HCT116 (cell line): ENCODE data around the gene BMX. TPM values are rescaled to one million over a fixed set of nuclear protein-coding genes. Genes with fewer than 3 reads are reported as not detected.

Experiments used
- ATAC-seq: fragments of 200-7000 bp; cut with Tn5 transposase; 2 replicates; pipeline ENCODE4 v1.9.1; 2020; ENCODE audit warnings: mild to moderate bottlenecking, moderate library complexity
- BruUV-seq: library from RNA; stranded (reverse); fragments of 400-500 nt; replicated peaks from 2 replicates; lab custom pipeline; 2021; lab: Mats Ljungman, UMichigan
- CTCF ChIA-PET: fragments of 300-600 bp; sonication (Branson Sonifier 250); formaldehyde crosslinking; loops from one replicate; lab custom pipeline; 2021; ENCODE audit warnings: antibody characterized with exemption; lab: Charles Lee
- POLR2A ChIA-PET: fragments of 300-600, 350-600 bp; sonication (Branson Sonifier 250); formaldehyde crosslinking; loops from one replicate; lab custom pipeline; 2021; ENCODE audit warnings: antibody characterized with exemption; lab: Charles Lee
- RAD21 ChIA-PET, 2 experiments: fragments of 300-600 bp; sonication (Branson Sonifier 250); formaldehyde crosslinking; loops; one replicate each; lab custom pipeline; 2023; ENCODE audit warnings: low total read pairs in 2 of 2; ENCODE audit not compliant: uncharacterized antibody in 2 of 2, unreplicated experiment in 2 of 2, low non-redundant PET in 1 of 2; lab: Charles Lee
- DNase-seq: peaks from one replicate; pipeline ENCODE4 v3.0.0-alpha.2; 2010; ENCODE audit warnings: low read depth, low spot score
- H2AFZ ChIP-seq: fragments of 200-600 bp; shearing (Covaris generic), sonication (generic); 2 replicates; pipeline ENCODE4 v1.6.1; 2017; ENCODE audit warnings: low read depth, mixed run types, mixed read lengths, antibody characterized with exemption, low read length; ENCODE audit not compliant: poor library complexity, severe bottlenecking
- H3K27ac ChIP-seq: 2 replicates; pipeline ENCODE4 v1.5.1; 2012; ENCODE audit warnings: low read depth, low read length
- H3K27me3 ChIP-seq: fragments of 200-600 bp; sonication (generic); 2 replicates; pipeline ENCODE4 v1.6.1; 2016; ENCODE audit warnings: mixed run types, low read length, mixed read lengths; ENCODE audit not compliant: insufficient read depth
- H3K36me3 ChIP-seq, 2 experiments: fragments of 200-500 bp in 1 of 2; fragments of 200-600 bp in 1 of 2; sonication (Bioruptor generic) in 1 of 2; sonication (generic) in 1 of 2; 2 replicates each; pipeline versions ENCODE4 v1.5.1 to v1.6.1; 2014 to 2016; ENCODE audit warnings: low read length in 2 of 2, inconsistent platforms in 1 of 2, mixed read lengths in 1 of 2, mixed run types in 1 of 2; ENCODE audit not compliant: insufficient read depth in 2 of 2, control insufficient read depth in 1 of 2
- H3K4me1 ChIP-seq, 2 experiments: fragments of 200-600 bp in 1 of 2; sonication (generic) in 1 of 2; 2 replicates each; pipeline versions ENCODE4 v1.5.1 to v1.6.1; 2012 to 2017; ENCODE audit warnings: low read length in 2 of 2, inconsistent platforms in 1 of 2, mild to moderate bottlenecking in 1 of 2, mixed read lengths in 1 of 2, mixed run types in 1 of 2, moderate library complexity in 1 of 2; ENCODE audit not compliant: insufficient read depth in 2 of 2, control insufficient read depth in 1 of 2
- H3K4me2 ChIP-seq: fragments of 200-600 bp; sonication (generic); 2 replicates; pipeline ENCODE4 v1.6.1; 2017; ENCODE audit warnings: mixed run types, low read length, mixed read lengths
- H3K4me3 ChIP-seq, 2 experiments: fragments of 200-600 bp in 1 of 2; sonication (generic) in 1 of 2; replicated peaks in 1 of 2; 2 replicates each; pipeline ENCODE4 v1.5.1; 2011 to 2016; ENCODE audit warnings: low read length in 2 of 2, control low read depth in 1 of 2, low read depth in 1 of 2, mild to moderate bottlenecking in 1 of 2, mixed read lengths in 1 of 2, mixed run types in 1 of 2
- H3K79me2 ChIP-seq: fragments of 200-600 bp; sonication (generic); 2 replicates; pipeline ENCODE4 v1.6.1; 2017; ENCODE audit warnings: mild to moderate bottlenecking, mixed run types, low read length, moderate library complexity, mixed read lengths; ENCODE audit not compliant: insufficient read depth
- H3K9ac ChIP-seq: fragments of 200-600 bp; sonication (generic); 2 replicates; pipeline ENCODE4 v1.6.1; 2016; ENCODE audit warnings: low read length, mixed read lengths
- H3K9me2 ChIP-seq: fragments of 200-600 bp; sonication (generic), shearing (Covaris generic); 2 replicates; pipeline ENCODE4 v1.6.1; 2017; ENCODE audit warnings: mixed run types, mild to moderate bottlenecking, moderate library complexity; ENCODE audit not compliant: insufficient read depth
- H3K9me3 ChIP-seq, 2 experiments: fragments of 200-500 bp in 1 of 2; fragments of 200-600 bp in 1 of 2; sonication (Bioruptor generic) in 1 of 2; sonication (generic) in 1 of 2; 2 replicates each; pipeline ENCODE4 v1.6.1; 2014 to 2017; ENCODE audit warnings: low read length in 2 of 2, mixed read lengths in 2 of 2, inconsistent platforms in 1 of 2, low read depth in 1 of 2, mild to moderate bottlenecking in 1 of 2, mixed run types in 1 of 2, moderate library complexity in 1 of 2; ENCODE audit not compliant: control insufficient read depth in 1 of 2, insufficient read depth in 1 of 2
- H4K20me1 ChIP-seq: fragments of 200-600 bp; sonication (generic), shearing (Covaris generic); 2 replicates; pipeline ENCODE4 v1.6.1; 2017; ENCODE audit warnings: mixed run types, mild to moderate bottlenecking, moderate library complexity; ENCODE audit not compliant: insufficient read depth
- CBX3 ChIP-seq: IDR thresholded peaks from 2 replicates; pipeline ENCODE4 v1.6.1; 2012; ENCODE audit warnings: low read depth
- FOSL1 ChIP-seq: IDR thresholded peaks from 2 replicates; pipeline ENCODE4 v1.6.1; 2012; ENCODE audit warnings: low read depth
- POLR2A ChIP-seq: IDR thresholded peaks from 2 replicates; pipeline ENCODE4 v1.7.0; 2011; ENCODE audit warnings: borderline replicate concordance; ENCODE audit not compliant: insufficient read depth, insufficient read length; ENCODE audit errors: extremely low read depth
- POLR2AphosphoS5 ChIP-seq: IDR thresholded peaks from 2 replicates; pipeline ENCODE4 v1.6.1; 2011; ENCODE audit warnings: mild to moderate bottlenecking, low read depth, low read length, moderate library complexity
- TCF7L2 ChIP-seq: IDR thresholded peaks from 2 replicates; pipeline ENCODE4 v1.7.0; 2011; ENCODE audit warnings: borderline replicate concordance, inconsistent platforms; ENCODE audit not compliant: insufficient read depth, insufficient read length; ENCODE audit errors: extremely low read depth
- intact Hi-C: fragments of 100-400 bp; cut with micrococcal nuclease; formaldehyde crosslinking; loops from 2 replicates; pipeline ENCODE4 v1.10.0; 2022
- total RNA-seq: library from RNA; stranded (reverse); gene quantifications from one replicate; pipeline ENCODE4 v1.2.1, GENCODE V29; 2021; ENCODE audit not compliant: unreplicated experiment
- TF ChIP-seq, protein P1 (sequence below): IDR thresholded peaks from 2 replicates; pipeline ENCODE4 v1.6.1; 2012; ENCODE audit warnings: low read depth
- TF ChIP-seq, protein P2 (sequence below): IDR thresholded peaks from 2 replicates; pipeline ENCODE4 v1.6.1; 2012

BMX gene
- total RNA-seq, 1 experiment from 2014 or later, result not detected

- no peaks in the 10 kb centered on the region for H4K20me1 ChIP-seq
- no peak overlapping the region for H3K9ac ChIP-seq
- H3K4me1 ChIP-seq, result no peaks in the 10 kb centered on the region
- H3K4me3 ChIP-seq, result no peak overlapping the region
- CTCF ChIA-PET, result no interaction called here
- no peak for DNase-seq
- BruUV-seq, result no TSS peak
- no peak overlapping the region for H2AFZ ChIP-seq
- POLR2A ChIA-PET, result no interaction called here
- H3K27me3 ChIP-seq, result no peaks in the 10 kb centered on the region
- H3K9me3 ChIP-seq, result no peaks in the 10 kb centered on the region
- no peaks in the 10 kb centered on the region for H3K9me2 ChIP-seq
- TF ChIP-seq POLR2AphosphoS5 (no peak), CBX3 (no peak), TCF7L2 (no peak), POLR2A (no peak), FOSL1 (no peak)
- TF ChIP-seq, protein P1, sequence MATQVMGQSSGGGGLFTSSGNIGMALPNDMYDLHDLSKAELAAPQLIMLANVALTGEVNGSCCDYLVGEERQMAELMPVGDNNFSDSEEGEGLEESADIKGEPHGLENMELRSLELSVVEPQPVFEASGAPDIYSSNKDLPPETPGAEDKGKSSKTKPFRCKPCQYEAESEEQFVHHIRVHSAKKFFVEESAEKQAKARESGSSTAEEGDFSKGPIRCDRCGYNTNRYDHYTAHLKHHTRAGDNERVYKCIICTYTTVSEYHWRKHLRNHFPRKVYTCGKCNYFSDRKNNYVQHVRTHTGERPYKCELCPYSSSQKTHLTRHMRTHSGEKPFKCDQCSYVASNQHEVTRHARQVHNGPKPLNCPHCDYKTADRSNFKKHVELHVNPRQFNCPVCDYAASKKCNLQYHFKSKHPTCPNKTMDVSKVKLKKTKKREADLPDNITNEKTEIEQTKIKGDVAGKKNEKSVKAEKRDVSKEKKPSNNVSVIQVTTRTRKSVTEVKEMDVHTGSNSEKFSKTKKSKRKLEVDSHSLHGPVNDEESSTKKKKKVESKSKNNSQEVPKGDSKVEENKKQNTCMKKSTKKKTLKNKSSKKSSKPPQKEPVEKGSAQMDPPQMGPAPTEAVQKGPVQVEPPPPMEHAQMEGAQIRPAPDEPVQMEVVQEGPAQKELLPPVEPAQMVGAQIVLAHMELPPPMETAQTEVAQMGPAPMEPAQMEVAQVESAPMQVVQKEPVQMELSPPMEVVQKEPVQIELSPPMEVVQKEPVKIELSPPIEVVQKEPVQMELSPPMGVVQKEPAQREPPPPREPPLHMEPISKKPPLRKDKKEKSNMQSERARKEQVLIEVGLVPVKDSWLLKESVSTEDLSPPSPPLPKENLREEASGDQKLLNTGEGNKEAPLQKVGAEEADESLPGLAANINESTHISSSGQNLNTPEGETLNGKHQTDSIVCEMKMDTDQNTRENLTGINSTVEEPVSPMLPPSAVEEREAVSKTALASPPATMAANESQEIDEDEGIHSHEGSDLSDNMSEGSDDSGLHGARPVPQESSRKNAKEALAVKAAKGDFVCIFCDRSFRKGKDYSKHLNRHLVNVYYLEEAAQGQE, result no peak
- TF ChIP-seq, protein P2, sequence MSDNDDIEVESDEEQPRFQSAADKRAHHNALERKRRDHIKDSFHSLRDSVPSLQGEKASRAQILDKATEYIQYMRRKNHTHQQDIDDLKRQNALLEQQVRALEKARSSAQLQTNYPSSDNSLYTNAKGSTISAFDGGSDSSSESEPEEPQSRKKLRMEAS, result no peak
- TF ChIP-seq, all 23 proteins: peak for 0
- Histone ChIP-seq H3K36me3 (no peaks in the 10 kb centered on the region), H3K4me2 (no peak overlapping the region), H3K27ac (no peak overlapping the region), H3K79me2 (no peaks in the 10 kb centered on the region)
- RAD21 ChIA-PET, result no interaction called here
- no peak for ATAC-seq
- intact Hi-C loops, result no loop called here
Observed at GRCh38 chrX:15529165-15529564, 28.6 kb downstream of the BMX start.
